ENCODE measurements around the gene PIGS. TPM values are rescaled to one million over a fixed set of nuclear protein-coding genes. Genes with fewer than 3 reads are reported as not detected.

The PIGS gene
- total and polyA plus RNA-seq, 9 of the 15 experiments (the other 6 are each of a cell fraction or from before 2014, with no cell fraction given) = 47.5 to 138 (median 57.6) TPM

- TF ChIP-seq RBM22 (IDR thresholded peaks at IDR 0.05; ENCODE audit: low read depth, low read length, poor library complexity, severe bottlenecking) (no peak), BCL6 (CRISPR knock-in tag; IDR thresholded peaks at IDR 0.05) (no peak), CCNT2 (IDR thresholded peaks at IDR 0.05; ENCODE audit: borderline replicate concordance, extremely low read depth, insufficient read length, low read depth, low read length) (no peak), SREBF2 (CRISPR knock-in tag; IDR thresholded peaks at IDR 0.05) (no peak), GABPB1 (CRISPR knock-in tag; IDR thresholded peaks at IDR 0.05) (no peak), ZNF24 (IDR thresholded peaks at IDR 0.05) (no peak), PML (IDR thresholded peaks at IDR 0.05; ENCODE audit: low read length) (no peak), TOE1 (IDR thresholded peaks at IDR 0.05; ENCODE audit: borderline replicate concordance) (no peak), TOE1 (CRISPR knock-in tag; IDR thresholded peaks at IDR 0.05; ENCODE audit: borderline replicate concordance, low read depth) (no peak), C11orf30 (IDR thresholded peaks at IDR 0.05; ENCODE audit: low read depth) (no peak)
- TF ChIP-seq, protein P1, sequence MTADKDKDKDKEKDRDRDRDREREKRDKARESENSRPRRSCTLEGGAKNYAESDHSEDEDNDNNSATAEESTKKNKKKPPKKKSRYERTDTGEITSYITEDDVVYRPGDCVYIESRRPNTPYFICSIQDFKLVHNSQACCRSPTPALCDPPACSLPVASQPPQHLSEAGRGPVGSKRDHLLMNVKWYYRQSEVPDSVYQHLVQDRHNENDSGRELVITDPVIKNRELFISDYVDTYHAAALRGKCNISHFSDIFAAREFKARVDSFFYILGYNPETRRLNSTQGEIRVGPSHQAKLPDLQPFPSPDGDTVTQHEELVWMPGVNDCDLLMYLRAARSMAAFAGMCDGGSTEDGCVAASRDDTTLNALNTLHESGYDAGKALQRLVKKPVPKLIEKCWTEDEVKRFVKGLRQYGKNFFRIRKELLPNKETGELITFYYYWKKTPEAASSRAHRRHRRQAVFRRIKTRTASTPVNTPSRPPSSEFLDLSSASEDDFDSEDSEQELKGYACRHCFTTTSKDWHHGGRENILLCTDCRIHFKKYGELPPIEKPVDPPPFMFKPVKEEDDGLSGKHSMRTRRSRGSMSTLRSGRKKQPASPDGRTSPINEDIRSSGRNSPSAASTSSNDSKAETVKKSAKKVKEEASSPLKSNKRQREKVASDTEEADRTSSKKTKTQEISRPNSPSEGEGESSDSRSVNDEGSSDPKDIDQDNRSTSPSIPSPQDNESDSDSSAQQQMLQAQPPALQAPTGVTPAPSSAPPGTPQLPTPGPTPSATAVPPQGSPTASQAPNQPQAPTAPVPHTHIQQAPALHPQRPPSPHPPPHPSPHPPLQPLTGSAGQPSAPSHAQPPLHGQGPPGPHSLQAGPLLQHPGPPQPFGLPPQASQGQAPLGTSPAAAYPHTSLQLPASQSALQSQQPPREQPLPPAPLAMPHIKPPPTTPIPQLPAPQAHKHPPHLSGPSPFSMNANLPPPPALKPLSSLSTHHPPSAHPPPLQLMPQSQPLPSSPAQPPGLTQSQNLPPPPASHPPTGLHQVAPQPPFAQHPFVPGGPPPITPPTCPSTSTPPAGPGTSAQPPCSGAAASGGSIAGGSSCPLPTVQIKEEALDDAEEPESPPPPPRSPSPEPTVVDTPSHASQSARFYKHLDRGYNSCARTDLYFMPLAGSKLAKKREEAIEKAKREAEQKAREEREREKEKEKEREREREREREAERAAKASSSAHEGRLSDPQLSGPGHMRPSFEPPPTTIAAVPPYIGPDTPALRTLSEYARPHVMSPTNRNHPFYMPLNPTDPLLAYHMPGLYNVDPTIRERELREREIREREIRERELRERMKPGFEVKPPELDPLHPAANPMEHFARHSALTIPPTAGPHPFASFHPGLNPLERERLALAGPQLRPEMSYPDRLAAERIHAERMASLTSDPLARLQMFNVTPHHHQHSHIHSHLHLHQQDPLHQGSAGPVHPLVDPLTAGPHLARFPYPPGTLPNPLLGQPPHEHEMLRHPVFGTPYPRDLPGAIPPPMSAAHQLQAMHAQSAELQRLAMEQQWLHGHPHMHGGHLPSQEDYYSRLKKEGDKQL (CRISPR knock-in tag; IDR thresholded peaks at IDR 0.05; ENCODE audit: borderline replicate concordance) = no peak
- TF ChIP-seq, protein P2, sequence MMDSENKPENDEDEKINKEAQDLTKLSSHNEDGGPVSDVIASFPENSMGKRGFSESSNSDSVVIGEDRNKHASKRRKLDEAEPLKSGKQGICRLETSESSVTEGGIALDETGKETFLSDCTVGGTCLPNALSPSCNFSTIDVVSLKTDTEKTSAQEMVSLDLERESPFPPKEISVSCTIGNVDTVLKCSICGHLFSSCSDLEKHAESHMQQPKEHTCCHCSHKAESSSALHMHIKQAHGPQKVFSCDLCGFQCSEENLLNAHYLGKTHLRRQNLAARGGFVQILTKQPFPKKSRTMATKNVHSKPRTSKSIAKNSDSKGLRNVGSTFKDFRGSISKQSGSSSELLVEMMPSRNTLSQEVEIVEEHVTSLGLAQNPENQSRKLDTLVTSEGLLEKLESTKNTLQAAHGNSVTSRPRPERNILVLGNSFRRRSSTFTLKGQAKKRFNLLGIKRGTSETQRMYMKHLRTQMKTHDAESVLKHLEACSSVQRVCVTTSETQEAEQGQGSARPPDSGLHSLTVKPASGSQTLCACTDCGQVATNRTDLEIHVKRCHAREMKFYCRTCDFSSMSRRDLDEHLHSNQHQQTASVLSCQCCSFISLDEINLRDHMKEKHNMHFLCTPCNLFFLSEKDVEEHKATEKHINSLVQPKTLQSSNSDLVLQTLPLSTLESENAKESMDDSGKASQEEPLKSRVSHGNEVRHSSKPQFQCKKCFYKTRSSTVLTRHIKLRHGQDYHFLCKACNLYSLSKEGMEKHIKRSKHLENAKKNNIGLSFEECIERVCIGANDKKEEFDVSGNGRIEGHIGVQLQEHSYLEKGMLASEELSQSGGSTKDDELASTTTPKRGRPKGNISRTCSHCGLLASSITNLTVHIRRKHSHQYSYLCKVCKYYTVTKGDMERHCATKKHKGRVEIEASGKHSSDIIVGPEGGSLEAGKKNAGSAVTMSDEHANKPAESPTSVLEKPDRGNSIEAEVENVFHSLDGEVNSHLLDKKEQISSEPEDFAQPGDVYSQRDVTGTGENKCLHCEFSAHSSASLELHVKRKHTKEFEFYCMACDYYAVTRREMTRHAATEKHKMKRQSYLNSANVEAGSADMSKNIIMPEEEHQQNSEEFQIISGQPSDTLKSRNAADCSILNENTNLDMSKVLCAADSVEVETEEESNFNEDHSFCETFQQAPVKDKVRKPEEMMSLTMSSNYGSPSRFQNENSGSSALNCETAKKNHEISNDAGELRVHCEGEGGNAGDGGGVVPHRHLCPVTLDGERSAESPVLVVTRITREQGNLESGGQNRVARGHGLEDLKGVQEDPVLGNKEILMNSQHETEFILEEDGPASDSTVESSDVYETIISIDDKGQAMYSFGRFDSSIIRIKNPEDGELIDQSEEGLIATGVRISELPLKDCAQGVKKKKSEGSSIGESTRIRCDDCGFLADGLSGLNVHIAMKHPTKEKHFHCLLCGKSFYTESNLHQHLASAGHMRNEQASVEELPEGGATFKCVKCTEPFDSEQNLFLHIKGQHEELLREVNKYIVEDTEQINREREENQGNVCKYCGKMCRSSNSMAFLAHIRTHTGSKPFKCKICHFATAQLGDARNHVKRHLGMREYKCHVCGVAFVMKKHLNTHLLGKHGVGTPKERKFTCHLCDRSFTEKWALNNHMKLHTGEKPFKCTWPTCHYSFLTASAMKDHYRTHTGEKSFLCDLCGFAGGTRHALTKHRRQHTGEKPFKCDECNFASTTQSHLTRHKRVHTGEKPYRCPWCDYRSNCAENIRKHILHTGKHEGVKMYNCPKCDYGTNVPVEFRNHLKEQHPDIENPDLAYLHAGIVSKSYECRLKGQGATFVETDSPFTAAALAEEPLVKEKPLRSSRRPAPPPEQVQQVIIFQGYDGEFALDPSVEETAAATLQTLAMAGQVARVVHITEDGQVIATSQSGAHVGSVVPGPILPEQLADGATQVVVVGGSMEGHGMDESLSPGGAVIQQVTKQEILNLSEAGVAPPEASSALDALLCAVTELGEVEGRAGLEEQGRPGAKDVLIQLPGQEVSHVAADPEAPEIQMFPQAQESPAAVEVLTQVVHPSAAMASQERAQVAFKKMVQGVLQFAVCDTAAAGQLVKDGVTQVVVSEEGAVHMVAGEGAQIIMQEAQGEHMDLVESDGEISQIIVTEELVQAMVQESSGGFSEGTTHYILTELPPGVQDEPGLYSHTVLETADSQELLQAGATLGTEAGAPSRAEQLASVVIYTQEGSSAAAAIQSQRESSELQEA (IDR thresholded peaks at IDR 0.05; ENCODE audit: low read depth) = no peak
Observed at GRCh38 chr17:28574526-28574925, 3.2 kb upstream of the PIGS start (continued).
